Loucy (cell line): ENCODE measurements around the gene AZGP1.

Experiments
- CTCF ChIP-seq: fragments of 200-600 bp; sonication (generic); conservative IDR thresholded peaks from 2 replicates; pipeline ENCODE4 v1.5.1; 2014; ENCODE audit warnings: mild to moderate bottlenecking, antibody characterized with exemption, low read length
- EZH2phosphoT487 ChIP-seq: fragments of 200-600 bp; IDR thresholded peaks from 2 replicates; pipeline ENCODE4 v1.6.1; 2018; ENCODE audit warnings: antibody characterized with exemption, mild to moderate bottlenecking, moderate library complexity, borderline replicate concordance

GRCh38 chr7:99927536-99927935 lies 48.3 kb downstream of the AZGP1 start:
- no peak for TF ChIP-seq CTCF
- TF ChIP-seq EZH2phosphoT487 = no peak
